Suppressor macrophage (primary cell): ENCODE results near the gene YKT6.
"Not testable (repeated sequence)": the region's sequence is repeated elsewhere in the genome, so short reads cannot be mapped to it uniquely, and the experiment has no call there.

Experiments
- DNase-seq, 4 experiments: peaks; one replicate each; pipeline ENCODE4 v3.0.0-alpha.2; 2020 to 2022

YKT6 gene

DNA sequence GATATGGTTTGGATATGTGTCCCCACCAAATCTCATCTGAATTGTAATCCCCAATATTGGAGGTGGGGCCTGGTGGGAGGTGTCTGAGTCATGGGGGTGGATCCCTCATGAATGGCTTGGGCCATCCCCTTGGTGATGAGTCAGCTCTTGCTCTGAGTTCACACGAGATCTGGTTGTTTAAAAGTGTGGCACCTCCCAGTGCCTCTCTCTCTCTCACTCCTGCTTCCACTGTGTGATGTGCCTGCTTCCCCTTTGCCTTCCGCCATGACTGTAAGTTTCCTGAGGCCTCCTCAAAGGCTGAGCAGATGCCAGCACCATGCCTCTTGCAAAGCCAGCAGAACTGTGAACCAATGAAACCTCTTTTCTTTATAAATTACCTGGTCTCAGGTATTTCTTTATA is 6.7 kb upstream of the YKT6 start:
- DNase-seq, result peak in 1 of 4 experiments; percentile 13

- no peak for DNase-seq
These were observed 6.1 kb upstream of the YKT6 start for GRCh38 chr7:44194562-44195145.

GRCh38 chr7:44195889-44196288 is 4.9 kb upstream of the YKT6 start:
- DNase-seq, result peak in 3 of 4 experiments; percentile 27 to 34 (median 27)

DNA sequence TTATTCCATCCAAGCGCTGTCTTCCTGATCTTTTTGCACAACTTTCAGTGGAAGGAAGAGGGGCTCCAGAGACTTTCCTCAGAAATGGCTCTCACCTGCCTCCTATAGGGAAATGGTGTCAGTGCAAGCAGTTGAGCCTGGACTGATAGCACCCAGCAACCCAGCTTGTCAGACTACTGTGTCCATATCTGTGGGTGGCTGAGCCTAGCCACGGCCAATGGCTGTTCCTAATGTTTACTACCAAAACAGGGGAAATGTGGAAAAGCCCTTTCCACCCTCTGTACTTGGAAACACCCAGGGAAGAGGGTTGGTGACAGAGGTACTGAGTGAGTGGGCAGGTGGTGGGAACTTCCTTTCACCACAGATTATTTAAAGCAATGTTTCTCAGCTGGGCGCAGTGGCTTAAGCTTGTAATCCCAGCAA is 4.3 kb upstream of the YKT6 start:
- peak; percentile 56 to 69 (median 63) for DNase-seq

GRCh38 chr7:44197474-44197873 is 3.3 kb upstream of the YKT6 start:
- no peak for DNase-seq

- not testable (repeated sequence) for DNase-seq
These were observed 615 bp upstream of the YKT6 start for GRCh38 chr7:44200163-44200562.

DNA sequence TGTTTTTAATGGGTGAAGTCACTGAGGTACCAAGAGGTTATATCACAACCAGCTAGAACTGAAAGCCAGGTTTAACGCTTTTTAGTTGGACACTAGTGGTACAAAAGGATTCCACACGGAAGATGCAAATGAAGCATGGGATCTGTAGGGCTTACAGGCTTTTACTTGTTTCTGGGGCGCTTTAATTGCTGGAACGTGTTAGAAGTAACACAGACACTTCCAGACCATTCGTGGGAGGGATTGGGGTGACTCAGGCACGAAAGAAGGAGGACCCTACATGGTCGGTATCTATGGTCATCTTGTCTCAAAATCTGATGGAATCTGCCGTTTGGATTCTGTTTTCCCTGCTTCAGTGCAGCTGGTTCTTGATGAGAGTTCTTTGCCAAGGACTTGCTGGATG is 1.0 kb downstream of the YKT6 start:
- peak in 1 of 4 experiments; percentile 7 for DNase-seq

GRCh38 chr7:44206008-44206407 is 5.2 kb downstream of the YKT6 start:
- DNase-seq, result no peak

- no peak for DNase-seq
These were observed 7.3 kb downstream of the YKT6 start for GRCh38 chr7:44208085-44208484.

DNA sequence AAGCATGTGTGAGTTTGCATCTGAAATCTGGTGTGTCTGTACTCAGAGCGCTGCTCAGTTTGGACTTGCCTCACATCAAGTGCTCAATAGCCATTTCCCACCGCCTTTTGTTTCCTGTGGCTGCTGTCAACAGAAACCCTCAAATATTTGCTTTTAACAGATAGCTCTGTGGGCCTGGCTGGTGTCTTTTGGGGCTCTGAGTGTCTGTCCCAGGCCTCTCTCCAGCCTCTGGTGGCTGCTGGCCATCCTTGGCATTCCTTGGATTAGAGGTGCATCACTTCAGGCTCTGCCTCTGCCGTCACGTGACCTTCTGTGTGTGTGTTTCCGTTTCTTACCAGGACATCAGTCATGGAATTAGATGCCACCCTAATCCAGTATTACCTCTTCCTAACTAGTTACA is 9.3 kb downstream of the YKT6 start:
- DNase-seq, result no peak

- DNase-seq, result no peak
These were observed 10.4 kb downstream of the YKT6 start for GRCh38 chr7:44211126-44211675.

DNA sequence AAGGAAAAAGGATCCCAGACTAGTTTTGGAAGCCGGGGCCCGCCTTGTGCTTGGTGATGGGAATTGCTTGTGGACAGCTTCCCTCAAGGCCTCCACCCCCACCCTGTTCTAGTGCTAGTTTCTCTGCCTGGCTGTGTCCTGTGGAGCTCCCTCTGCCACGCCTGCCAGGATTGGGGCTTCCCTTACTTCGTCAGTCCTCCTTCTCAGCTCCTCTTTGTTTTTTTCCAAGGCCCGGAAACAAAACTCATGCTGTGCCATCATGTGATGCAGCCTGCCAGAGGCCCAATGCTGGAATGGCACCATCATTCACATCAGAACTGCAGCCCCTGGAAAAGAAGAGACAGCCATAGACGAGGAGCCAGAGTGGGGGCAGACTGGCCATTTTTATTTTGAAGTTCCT is 11.2 kb downstream of the YKT6 start:
- no peak for DNase-seq

DNA sequence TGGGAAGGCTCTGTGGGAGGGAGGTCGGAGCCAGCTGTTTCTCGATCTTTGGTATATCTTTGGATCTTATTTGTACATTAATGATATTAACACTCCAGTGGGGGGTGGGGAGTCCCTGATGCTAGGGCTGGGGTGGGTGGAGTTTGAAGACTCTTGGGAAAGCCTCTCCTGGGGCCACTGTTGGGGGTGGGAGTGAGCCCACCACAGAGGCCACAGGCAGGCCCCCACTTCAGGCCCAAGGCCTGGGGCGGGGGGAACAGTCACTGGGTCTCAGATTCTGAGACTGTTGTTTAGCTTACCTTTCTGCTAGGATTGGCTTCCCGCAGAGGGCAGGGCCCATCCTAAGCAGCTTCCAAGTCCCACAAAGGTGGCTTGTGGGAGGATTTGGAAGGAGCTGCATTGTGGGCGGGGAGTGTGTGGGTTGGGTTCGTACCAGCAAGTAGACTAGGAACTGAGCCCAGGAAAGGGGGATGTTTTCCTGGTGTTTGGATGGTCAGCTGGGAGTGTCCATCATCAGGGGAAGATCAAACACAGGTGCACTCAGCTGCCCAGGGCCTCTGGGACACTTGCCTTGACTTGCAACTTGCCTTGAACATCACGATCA is 11.9 kb downstream of the YKT6 start:
- no peak for DNase-seq

DNA sequence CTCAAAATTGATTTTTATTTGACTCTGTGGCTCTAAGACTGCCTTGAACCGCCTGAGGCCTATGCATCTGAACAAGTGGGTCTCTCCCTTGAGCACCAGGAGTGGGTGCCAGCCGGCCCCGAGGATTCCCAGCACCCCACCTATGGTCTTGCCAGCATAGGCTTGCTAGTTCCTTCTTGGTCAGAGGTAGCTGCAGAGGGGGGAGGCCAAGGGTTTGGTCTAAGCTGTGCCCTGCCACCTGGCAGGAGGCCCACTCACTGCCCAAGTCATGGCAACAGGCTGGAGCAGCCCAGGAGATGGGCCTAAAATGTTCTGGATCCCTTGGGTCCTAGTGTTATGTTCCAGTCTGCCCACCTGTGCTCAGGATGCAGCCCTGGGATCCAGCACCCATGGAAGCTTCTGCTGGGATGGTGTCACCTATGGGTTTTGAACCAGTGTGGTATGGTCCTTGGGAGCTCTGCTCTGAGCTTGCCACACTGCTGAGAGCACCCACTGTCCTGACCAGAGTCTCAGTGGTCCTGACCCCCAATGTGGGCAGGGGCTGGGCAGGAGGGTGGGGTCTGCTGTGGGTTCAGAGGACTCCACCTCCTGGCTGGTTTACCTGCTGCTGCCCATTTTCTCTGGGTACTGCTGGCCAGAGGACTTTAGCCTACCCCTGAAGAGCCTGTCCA is 12.6 kb downstream of the YKT6 start:
- DNase-seq, result no peak

DNA sequence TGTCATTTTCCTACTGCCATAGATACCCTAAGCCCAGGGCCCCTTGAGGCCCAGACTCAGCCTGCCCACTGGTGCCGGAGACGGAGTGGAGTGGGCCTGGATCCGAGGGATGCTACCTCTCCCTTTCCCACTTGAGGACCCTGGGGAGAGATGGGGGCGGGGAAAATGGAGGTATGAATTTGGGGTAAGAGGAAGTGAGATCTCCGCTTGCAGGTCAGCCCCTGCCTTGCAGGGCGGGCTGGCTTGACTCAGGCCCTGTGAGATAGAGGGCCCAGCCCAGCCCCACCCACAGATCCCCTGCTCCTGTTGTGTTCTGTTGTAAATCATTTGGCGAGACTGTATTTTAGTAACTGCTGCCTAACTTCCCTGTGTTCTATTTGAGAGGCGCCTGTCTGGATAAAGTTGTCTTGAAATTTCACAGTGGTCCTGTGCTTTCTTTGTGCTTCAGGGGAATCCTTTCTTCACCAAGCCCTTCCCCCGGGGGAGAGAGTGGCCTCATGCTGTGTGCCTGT is 13.2 kb downstream of the YKT6 start:
- DNase-seq, result no peak

GRCh38 chr7:44215531-44215930 is 14.8 kb downstream of the YKT6 start:
- no peak for DNase-seq

- no peak for DNase-seq
These were observed 15.2 kb downstream of the YKT6 start for GRCh38 chr7:44216019-44216418.

DNA sequence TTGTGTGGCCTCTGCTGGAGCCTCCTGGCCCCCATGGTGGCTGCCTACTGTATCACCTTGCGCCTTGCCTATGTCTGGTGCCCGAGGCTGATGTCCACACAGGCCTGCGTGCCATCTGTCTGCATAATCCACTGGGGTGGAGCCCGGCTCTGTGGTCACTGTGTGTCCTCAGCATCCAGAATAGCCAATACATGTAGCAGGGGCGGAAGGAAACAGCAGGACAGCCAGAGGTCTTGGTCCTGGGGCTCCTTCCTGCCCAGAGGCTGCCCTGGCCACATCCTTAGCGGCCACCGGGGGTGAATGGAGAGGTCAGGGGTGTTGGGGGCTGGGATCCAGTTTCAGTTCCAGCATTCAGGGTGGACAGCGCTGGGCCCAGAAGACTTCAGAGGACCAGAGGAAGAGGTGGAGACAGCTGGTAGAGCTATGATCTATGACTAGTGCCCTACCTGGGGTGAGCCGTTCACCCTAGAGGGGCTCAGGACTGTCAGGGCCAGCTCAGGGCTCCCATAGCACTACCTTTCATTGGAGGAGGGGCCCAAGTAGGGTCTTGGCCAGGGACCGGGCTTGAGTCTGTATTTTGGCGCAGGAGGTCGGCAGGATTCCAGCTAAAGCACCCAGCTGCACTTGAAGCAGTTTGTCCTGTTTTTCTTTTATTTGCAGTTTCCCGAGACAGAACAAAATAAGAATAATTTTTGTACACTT is 15.9 kb downstream of the YKT6 start:
- no peak for DNase-seq

GRCh38 chr7:44217223-44217714 is 16.5 kb downstream of the YKT6 start:
- no peak for DNase-seq

GRCh38 chr7:44217852-44218402 is 17.1 kb downstream of the YKT6 start:
- DNase-seq, result no peak

DNA sequence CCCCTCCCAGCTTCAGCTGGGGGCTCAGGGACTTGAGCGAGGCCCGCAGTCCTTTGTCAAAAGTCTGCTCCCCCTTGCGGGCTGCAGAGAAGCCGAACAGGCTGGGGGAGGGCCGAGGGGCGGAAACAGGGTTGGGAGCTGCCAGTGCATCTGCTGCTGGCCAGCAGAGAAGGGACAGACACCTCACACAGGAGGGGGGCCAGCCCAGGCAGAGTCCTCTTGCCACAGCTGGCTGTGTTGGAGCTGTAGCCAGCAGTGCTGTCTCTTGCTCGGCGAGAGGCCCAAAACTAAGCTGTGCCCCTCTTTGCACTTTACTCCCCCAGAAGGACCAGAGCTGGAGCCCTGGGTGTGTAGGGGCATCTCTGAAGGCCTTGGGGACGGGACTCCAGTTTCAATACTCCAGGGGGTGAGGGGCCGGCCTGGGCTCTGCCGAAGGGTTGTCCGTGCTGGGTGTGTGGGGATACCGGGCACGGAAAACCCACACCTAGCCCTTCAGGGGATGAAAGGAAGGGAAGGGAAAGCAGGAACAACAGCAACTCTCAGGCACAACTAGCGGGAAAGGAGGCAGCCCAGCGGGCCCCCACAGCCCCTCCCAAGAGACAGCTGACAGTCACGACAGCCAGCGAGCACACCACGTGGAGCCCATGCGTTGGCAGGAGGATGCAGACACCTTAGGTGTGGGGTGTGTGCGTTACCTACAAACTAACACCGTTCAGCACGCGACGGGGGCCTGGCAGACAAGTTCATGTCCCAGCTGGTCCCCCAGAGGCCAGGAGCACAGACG is 17.8 kb downstream of the YKT6 start:
- no peak for DNase-seq
